HG03469 (cell line): Measurements from ENCODE around the gene ADAM22.
A peak's percentile ranks its signal among the peaks of the same experiment; 100 is the strongest.
"Not testable (repeated sequence)": the region's sequence is repeated elsewhere in the genome, so short reads cannot be mapped to it uniquely, and the experiment has no call there.

ENCODE experiments used
- ATAC-seq: cut with Tn5 transposase; IDR thresholded peaks from one replicate; pipeline ENCODE4 v1.9.1; 2021; ENCODE audit warnings: mild to moderate bottlenecking, moderate library complexity, moderate number of reproducible peaks; ENCODE audit not compliant: unreplicated experiment

ADAM22 gene

DNA sequence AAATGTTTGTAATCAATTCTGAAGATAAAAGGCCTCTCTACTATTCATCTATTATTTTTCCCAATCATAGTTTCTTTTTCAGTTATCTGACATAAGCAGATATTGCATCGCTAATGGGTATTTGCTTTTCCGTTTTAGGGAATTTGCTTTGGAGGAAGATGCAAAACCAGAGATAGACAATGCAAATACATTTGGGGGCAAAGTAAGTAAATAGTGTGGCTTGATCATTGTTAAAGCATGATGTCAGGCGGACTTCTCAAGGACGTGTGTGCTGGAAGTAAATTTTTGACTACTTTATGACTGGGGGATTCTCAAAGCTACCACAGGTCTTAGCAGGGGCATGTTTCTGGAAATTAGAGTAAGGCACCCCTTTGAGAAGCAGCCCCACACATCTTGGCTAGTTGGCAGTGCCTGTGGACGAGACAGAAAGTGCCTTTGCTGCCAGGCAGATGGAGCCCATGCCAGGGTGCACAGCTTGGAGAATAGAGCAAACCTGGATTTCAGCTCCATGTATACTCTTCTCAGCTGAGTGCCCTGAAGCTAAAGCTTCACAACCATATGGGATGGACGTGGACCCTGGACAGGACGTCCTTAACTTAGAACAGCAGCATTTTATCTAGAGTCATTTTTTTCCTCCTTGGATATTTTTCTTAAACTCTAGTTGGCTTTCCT lies 217.2 kb downstream of the ADAM22 start:
- ATAC-seq, result no peak

DNA sequence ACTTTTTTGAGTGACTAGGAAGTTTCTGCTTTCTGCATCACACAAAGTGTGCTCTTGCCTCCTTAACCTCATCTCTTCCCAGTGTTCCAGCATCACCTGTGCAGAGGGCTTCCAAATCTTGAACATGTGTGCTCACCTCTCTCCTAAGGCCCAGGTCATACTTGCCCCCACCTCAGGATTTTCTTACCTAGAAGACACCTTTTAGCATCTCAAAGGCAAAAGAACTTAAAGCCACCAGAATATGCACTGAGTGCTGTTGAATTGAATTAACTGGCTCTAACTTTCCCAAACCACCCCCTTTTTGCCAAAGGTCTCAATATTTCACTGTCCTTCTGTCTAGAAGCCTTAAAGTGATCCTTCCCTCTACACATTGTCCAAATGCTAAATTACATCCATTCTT lies 219.3 kb downstream of the ADAM22 start:
- no peak for ATAC-seq

- ATAC-seq, result no peak
Observed at GRCh38 chr7:88155756-88156155, 221.7 kb downstream of the ADAM22 start.

GRCh38 chr7:88156356-88156755 lies 222.3 kb downstream of the ADAM22 start:
- ATAC-seq, result no peak

DNA sequence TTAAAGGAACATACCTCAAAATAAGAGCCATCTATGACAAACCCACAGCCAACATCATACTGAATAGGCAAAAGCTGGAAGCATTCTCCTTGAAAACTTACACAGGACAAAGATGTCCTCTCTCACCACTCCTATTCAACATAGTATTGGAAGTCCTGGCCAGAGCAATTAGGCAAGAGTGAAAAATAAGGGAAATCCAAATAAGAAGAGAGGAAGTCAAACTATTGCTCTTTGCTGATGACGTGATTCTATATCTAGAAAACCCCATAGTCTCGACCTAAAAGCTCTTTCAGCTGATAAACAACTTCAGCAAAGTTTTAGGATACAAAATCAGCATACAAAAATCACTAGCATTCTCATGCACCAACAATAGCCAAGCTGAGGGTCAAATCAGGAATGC lies 225.7 kb downstream of the ADAM22 start:
- ATAC-seq, result not testable (repeated sequence)

DNA sequence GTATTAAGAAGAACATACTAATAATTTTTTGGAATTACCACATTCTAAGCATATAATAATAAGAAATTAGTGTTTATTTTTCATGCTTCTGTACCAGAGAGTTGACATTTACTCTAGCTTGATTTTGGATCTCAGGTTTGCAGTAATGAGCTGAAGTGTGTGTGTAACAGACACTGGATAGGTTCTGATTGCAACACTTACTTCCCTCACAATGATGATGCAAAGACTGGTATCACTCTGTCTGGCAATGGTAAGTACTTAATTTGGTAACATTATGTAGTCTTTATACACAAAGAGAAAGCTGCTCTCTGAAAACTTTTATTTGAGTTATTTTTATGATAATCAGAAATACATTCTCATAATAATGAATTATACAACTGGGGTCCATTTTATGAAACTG lies 231.6 kb downstream of the ADAM22 start:
- no peak for ATAC-seq

- ATAC-seq, result no peak
Observed at GRCh38 chr7:88167223-88167622, 233.2 kb downstream of the ADAM22 start.

- no peak for ATAC-seq
Observed at GRCh38 chr7:88167721-88168120, 233.7 kb downstream of the ADAM22 start.

DNA sequence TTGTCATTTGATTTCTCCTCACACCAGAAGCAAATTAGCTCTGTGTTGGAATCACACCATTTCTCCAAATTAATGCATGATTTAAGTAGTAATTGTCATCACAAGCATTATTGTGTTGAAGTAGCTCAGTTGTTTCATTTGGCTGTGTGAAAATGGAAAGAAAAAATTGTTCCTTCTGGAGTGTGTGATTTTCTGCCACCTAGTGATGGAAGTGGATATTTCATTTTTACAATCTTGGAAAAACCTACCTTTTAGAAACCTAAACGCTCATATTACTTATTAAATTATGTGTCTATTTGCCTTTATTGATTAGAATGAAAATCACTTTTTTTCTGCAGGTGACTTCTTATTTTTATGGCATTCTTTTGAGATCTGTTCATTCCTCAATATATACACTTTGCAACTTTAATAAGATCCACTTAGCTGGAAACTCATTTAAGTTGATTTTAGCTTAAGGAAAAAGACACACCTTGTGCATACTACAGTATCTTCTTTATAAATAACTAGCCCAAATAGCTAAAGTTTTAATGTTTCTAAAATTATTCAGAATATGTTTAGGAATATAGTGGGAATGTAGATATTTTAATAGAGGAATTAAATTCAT lies 235.8 kb downstream of the ADAM22 start:
- ATAC-seq, result peak; percentile 41

GRCh38 chr7:88172842-88173241 lies 238.8 kb downstream of the ADAM22 start:
- ATAC-seq, result no peak

DNA sequence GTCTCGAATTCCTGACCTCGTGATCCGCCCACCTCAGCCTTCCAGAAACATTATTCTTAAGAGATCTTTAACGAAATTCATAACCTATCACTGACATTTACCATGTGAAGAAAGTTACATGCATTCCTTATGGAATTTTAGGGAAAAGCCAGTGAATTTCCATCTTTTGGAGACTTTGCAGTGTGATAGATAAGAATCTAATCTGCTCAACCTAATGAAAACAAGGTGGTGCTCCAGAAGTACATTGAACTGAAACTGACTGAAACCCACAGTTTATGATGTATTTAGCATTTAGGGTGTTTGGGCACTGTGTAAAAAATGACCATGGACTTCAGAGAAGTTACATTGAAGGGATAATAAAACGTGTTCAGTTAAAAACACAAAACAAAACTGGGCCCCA lies 242.1 kb downstream of the ADAM22 start:
- no peak for ATAC-seq

GRCh38 chr7:88183051-88183450 lies 249.0 kb downstream of the ADAM22 start:
- ATAC-seq, result no peak

- ATAC-seq, result peak; percentile 69
Observed at GRCh38 chr7:88184848-88185304, 250.8 kb downstream of the ADAM22 start.

DNA sequence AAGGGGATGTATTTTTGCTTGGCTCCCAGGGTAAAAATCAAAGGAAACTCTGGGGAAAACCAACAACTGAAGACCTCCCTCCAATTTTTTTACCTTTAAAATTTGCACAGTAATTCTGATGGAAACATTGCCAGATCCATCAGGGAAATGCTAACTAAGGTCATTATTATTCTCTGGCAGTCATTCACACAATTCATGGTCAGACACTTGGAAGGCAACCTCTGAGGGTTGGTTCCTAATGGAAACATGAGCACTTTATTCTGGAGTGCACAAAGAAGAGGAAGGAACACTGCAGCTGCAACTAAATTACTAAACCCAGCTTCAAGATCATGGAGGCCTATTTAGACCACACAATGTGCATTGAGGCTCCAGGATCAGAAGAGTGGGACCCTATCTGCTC lies 251.6 kb downstream of the ADAM22 start:
- ATAC-seq, result no peak

DNA sequence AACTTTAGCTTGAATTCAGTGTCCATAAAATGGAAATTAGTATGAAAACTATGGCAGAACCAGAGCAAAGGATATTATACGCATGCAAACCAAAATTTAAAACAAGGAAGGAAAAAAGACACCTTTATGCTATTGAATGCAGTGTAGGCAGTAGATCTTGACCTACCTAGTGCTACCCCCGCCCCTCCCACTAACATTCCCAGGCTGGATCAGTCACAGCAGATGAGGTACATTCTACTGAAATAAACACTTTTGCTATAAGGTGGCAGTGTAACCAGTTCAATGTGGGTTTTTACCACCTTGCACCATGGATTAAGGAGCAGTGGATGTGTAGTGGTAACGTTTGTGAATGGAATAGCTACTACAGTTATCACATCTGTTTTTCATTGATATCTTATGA lies 257.9 kb downstream of the ADAM22 start:
- no peak for ATAC-seq

GRCh38 chr7:88200261-88200660 lies 266.2 kb downstream of the ADAM22 start:
- ATAC-seq, result no peak

GRCh38 chr7:88200789-88201188 lies 266.7 kb downstream of the ADAM22 start:
- no peak for ATAC-seq

- no peak for ATAC-seq
Observed at GRCh38 chr7:88201305-88201704, 267.3 kb downstream of the ADAM22 start.

DNA sequence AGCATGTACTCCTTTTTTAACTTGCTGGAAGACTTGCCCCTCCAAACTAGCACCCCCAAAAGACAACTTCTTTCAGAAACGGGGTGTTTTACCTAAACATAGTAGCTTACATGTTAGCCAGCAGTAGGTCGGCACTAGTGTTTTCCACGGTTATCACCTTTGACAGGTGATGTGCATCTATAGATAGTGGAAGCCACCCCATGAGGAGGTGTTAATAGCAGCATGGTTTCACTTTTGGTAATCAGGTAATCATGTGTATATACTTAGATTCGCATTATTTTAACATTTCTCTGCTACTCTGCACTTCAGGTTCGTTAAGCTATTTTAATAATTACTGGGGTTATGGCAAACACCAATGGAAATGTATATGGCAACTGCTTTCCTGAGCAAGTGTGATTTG lies 268.2 kb downstream of the ADAM22 start:
- ATAC-seq, result no peak

GRCh38 chr7:88202799-88203198 lies 268.7 kb downstream of the ADAM22 start:
- ATAC-seq, result no peak

DNA sequence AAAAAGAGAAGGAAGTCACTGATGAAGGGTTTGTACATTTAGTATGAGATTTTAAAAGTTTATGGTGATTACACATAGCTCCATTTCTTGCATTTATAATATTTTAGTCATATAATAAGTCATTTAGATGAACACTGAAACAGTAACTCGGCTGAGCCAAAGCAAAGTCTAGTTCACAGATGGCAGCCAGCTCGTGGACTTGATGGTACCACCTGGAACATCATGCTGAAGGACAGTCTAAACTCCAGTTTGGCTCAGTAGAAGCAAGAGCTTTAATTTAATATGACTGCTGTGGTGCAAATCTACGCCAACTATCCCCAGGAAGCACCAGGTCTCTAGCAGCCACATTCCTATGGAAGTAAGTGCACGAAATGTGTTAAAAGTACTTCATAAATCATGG lies 269.4 kb downstream of the ADAM22 start:
- ATAC-seq, result no peak

- ATAC-seq, result no peak
Observed at GRCh38 chr7:88204525-88205110, 270.6 kb downstream of the ADAM22 start.
